Fibroblast of the aortic adventitia (primary cell): Measurements from ENCODE around the gene SBNO2. TPM values are rescaled to one million over a fixed set of nuclear protein-coding genes. Genes with fewer than 3 reads are reported as not detected.
"Not testable (repeated sequence)": the region's sequence is repeated elsewhere in the genome, so short reads cannot be mapped to it uniquely, and the experiment has no call there.

Experiments
- DNase-seq: peaks from one replicate; pipeline ENCODE4 v3.0.0-alpha.2; 2010; ENCODE audit warnings: low read depth
- H3K4me3 ChIP-seq: 2 replicates; pipeline ENCODE4 v1.5.1; 2011; ENCODE audit warnings: low read depth, mild to moderate bottlenecking, control low read depth, low read length, moderate library complexity
- CTCF ChIP-seq: IDR thresholded peaks from 2 replicates; pipeline ENCODE4 v1.5.1; 2011; ENCODE audit warnings: mild to moderate bottlenecking, low read length, control low read depth, inconsistent platforms; ENCODE audit not compliant: insufficient read depth
- total RNA-seq: library from RNA; depleted of rRNA; stranded (reverse); fragments of >200 nt; gene quantifications from 2 replicates; pipeline ENCODE4 v1.2.3, GENCODE V29; 2012; ENCODE audit warnings: low replicate concordance

The SBNO2 gene
- total RNA-seq, 1 donor: 41.2 TPM

DNA sequence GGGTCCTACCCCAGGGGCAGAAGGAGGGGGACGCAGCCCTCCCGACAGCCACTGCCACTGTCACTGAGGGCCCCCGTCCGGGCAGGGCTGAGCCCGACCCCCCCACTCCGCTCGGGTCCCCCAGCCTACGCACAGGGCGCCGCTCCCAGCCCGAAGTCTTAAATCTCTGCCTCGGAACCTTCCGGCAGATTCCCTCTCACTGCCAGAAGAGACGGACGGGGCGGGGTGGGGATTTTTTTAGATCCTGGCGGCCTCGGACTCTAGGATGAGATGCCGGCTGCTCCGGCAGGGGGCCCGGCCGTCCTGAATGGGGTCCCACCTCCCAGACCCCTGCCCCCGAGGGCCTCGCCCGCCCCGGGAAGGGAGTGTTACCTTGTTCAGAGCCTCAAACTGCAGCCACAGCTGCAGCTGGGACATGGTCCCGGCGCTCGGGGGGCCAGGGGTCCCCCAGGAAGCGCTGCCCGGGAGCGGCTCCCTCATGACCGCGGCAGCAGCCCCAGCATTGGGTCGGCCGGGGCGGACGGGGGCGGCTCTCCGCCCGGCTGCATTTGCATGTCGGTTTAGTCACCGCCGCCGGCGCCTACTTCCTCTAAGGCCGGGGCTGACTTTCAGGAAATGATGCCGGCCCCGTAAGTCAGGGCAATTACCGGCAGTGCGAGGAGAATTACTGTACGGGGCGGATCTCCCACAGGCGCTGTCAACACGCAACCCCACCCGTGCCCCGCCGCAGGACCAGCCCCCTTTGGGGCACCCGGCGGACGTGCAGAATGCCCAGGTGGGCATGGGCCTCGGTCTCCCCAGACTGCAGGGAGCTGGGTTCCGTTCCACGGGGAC, 42.1 kb downstream of the SBNO2 start:
- DNase-seq: peak; percentile 89
- peak overlapping the region; percentile 90 for H3K4me3 ChIP-seq
- no peak for TF ChIP-seq CTCF

DNA sequence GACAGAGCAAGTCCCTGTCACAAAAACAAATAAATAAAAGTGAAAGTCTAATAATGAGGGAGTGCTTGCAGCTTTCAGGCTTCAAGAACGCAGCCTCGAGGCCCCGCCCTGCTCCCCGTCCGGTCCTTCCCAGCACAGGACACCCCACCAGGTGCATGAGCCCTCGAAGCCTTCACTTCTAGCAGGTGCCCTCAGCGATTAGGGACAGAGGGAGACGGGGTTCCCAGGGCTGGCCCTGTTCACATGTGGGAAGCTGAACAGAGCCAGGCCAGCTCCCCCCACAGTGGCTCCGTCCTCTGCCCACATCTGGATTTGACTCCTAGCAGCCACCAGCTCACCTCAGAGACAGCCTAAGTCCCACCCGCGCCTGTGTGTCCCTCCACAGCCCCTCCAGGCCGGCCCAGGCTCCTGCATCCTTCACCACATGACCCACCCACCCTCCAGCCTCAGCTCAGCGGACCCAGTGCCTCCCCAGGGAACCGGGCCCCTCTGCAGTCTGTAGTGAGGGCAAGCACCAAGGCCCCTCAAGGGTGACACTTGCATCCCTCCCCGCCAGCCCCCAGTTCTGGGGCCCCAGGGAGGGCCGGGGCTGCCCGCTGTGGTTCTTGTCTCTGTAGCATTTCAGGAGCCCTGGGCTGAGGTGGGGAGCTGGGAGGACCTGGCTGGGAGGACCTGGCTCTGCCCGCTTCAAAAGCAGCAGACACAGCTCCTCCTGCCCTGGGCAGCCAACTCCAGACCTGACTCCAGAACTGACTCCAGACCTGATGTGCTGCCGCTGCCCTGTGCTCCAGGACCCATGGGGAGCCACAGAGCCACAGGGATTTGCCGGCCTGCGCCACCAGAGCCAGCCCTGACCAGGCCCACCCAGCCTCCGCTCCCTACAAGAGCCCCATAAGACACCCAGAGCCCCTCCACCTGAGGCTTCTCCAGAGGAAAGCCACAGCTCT, 43.0 kb downstream of the SBNO2 start:
- H3K4me3 ChIP-seq: peak overlapping the region; percentile 90
- DNase-seq: peak; percentile 21
- TF ChIP-seq CTCF: no peak

- DNase-seq: no peak
- peak overlapping the region; percentile 90 for H3K4me3 ChIP-seq
- TF ChIP-seq CTCF: no peak
Observed at GRCh38 chr19:1129535-1129934, 44.5 kb downstream of the SBNO2 start.

GRCh38 chr19:1129084-1129483, 45.0 kb downstream of the SBNO2 start:
- DNase-seq, H3K4me3 ChIP-seq: not testable (repeated sequence)

DNA sequence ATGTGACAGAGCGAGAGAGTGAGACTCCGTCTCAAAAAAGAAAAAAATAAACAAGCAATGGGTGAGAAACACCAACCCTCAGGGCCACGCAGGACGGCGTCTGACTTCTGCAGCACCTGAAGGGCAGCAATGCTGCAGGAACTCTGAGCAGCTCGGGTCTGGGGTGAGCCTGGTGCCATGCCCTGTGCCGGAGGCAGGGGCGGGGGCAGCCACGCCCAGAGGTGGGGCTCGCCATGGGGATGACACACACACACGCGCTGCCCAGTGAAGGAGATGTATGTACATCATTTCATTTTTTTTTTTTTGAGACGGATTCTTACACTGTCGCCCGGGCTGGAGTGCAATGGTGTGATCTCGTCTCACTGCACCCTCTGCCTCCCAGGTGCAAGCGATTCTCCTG, 46.0 kb downstream of the SBNO2 start:
- no peak for DNase-seq
- H3K4me3 ChIP-seq: no peak overlapping the region
- no peak for TF ChIP-seq CTCF

GRCh38 chr19:1126984-1127760, 46.9 kb downstream of the SBNO2 start:
- TF ChIP-seq CTCF: no peak
- no peak for DNase-seq

More at GRCh38 chr19:1126984-1127760, 46.9 kb downstream of the SBNO2 start:
- no peak overlapping the region for H3K4me3 ChIP-seq
